Endothelial cell of hepatic sinusoid (primary cell): Measurements from ENCODE around the gene ICAM1.
"Not testable (repeated sequence)": the region's sequence is repeated elsewhere in the genome, so short reads cannot be mapped to it uniquely, and the experiment has no call there.

Experiments used
- in situ Hi-C: cut with HindIII; loops from 2 replicates; pipeline ENCODE4 v1.10.0; 2017; ENCODE audit warnings: low sequenced_read_pairs

Gene ICAM1

DNA sequence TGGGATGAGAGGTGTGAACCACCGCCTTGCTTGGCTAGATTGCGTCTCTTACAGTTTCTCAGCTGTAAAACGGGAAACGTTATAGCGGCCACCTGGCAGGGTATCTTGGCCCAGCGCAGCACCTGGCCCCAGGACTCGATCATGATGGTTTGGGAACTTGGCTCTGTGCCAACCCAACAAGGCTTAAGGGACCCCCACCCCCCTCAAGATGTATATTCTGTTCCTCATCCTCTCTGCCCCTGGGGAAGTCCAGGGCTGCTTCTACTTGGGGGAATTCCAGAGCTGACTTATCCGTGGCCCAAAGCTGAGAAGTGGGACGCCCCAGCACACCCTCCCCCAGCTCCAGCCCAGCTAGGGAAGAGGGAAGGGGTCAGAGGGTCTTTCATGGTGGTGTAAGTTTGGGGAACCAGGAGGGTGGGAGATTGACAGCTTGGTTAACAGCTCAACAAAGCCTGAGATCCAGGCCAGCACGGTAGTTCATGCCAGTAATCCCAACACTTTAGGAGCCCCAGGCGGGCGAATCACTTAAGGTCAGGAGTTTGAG lies 695 bp downstream of the ICAM1 start:
- in situ Hi-C loops = no loop called here

DNA sequence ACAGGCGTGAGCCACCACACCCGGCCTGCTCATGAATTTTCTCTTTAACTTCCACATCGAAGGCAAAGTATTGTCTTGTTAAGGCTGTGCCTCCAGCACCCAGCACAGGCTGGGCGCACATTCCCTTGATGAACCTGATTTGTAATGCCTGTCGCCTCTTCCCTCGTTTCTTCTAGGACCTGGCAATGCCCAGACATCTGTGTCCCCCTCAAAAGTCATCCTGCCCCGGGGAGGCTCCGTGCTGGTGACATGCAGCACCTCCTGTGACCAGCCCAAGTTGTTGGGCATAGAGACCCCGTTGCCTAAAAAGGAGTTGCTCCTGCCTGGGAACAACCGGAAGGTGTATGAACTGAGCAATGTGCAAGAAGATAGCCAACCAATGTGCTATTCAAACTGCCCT lies 3.7 kb downstream of the ICAM1 start:
- in situ Hi-C loops = no loop called here

DNA sequence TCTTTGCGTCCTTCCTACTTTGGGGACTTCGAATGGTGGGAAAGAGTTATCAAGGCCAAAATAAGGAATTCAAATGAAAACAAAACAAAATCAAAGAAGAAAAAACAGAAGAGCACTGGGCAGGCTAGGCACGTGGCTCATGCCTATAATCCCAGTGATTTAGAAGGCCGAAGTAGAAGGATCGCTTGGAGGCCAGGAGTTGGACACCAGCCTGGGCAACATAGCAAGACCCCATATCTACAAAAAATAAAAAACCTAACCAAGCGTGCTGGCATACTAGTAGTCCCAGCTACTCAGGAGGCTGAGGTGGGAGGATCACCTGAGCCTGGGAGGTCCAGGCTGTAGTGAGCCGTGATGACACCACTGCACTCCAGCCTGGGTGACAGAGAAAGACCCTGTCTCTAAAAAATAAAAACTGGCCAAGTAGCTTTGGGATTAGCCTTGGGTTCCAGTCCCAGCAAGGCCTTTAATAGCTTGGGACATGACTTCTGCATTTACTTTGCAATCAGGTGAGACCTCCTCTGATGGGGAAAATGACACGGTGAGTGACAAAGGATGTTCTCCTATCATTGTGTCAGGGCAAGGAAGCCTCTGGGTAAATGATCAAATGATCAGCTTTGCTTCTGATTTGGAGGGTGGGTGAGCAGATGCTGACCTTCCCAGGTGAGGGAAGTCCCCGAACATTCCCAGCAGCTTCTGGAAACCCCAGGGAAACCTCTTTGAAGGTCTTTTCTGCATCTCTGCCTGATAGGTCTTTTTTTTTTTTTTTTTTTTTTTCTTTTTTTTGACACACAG lies 7.1 kb downstream of the ICAM1 start:
- in situ Hi-C loops = no loop called here

DNA sequence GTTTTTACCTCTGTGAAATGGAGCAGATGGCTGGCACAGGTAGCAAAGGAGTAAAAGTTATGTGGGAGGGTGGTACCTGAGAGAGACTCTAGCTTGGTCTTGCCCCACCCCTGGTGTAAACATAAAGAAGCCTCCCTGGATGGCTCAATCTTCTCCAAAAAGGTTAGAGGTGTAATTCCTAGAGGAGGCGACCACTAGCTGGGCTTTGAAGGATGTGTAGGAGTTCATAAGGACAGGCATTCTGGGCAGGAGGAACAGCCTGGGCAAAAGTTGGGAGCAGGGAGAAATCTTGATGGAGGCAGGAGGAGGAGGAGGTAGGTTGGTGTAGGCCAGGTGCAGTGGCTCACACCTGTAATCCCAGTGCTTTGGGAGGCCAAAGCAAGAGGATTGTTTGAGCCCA lies 8.0 kb downstream of the ICAM1 start:
- in situ Hi-C loops = no loop called here

DNA sequence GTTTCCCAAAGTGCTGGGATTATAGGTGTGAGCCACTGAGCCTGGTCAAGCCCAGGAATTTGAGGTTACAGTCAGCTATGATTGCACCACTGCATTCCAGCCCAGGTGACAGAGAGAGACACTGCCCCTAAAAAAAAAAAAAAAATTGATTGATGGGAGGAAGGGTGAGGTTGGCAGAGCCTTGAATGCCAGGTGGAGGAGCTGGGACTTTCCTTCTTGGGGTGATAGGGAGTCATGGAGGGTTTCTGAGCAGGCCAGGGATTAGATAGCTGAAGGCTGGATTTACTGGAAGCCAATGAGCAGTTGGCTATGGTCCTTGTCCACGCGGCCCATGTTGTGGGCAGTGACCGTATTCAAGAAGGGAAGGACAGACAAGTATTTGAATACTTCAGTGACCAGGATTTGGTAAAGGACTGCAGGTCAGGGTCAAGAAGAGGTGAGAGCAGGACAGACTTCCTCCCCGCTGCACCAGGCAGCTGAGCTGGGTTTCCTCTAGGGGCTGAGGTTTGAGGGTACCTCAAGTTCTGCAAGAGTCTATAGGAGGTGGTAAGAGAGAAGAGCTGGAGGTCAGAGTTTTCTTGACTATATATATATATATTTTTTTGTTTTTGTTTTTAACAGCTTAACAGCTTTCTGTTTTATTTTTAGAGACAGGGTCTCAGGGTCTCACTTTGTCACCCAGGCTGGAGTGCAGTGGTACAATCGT lies 9.0 kb downstream of the ICAM1 start:
- in situ Hi-C loops = no loop called here

DNA sequence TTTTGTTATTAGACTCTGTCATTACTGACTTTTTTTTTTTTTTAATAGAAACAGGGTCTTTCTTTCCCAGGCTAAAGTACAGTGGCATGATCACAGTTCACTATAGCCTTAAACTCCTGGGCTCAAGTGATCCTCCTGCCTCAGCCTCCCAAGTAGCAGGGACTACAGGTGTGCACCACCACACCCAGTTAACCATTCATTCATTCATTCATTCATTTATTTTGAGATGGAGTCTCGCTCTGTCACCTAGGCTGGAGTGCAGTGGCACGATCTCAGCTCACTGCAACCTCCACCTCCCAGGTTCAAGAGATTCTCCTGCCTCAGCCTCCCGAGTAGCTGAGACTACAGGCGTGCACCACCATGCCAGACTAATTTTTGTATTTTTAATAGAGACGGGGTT lies 11.1 kb downstream of the ICAM1 start:
- in situ Hi-C loops = not testable (repeated sequence)

DNA sequence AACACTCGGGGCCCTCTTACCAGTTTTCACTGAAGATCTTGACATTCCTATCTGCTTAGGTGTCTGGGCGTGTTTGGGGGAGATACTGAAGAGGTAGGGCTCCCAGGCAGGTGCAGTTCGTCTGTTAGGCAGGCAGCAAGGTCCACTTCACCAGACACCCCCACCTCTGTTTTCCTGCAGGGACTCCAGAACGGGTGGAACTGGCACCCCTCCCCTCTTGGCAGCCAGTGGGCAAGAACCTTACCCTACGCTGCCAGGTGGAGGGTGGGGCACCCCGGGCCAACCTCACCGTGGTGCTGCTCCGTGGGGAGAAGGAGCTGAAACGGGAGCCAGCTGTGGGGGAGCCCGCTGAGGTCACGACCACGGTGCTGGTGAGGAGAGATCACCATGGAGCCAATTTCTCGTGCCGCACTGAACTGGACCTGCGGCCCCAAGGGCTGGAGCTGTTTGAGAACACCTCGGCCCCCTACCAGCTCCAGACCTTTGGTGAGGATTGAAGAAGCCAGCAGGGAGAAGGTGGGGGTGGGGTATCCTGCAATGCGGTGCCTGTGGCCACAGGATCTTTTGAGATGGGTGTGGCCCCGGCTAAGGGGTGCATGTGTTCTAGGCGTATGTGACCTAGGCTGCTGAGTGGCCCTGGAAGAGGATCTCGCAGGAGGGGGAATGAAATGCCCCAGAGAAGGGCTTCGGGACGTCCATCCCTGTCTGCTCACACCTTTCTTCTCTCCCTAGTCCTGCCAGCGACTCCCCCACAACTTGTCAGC lies 12.6 kb downstream of the ICAM1 start:
- in situ Hi-C loops = no loop called here

DNA sequence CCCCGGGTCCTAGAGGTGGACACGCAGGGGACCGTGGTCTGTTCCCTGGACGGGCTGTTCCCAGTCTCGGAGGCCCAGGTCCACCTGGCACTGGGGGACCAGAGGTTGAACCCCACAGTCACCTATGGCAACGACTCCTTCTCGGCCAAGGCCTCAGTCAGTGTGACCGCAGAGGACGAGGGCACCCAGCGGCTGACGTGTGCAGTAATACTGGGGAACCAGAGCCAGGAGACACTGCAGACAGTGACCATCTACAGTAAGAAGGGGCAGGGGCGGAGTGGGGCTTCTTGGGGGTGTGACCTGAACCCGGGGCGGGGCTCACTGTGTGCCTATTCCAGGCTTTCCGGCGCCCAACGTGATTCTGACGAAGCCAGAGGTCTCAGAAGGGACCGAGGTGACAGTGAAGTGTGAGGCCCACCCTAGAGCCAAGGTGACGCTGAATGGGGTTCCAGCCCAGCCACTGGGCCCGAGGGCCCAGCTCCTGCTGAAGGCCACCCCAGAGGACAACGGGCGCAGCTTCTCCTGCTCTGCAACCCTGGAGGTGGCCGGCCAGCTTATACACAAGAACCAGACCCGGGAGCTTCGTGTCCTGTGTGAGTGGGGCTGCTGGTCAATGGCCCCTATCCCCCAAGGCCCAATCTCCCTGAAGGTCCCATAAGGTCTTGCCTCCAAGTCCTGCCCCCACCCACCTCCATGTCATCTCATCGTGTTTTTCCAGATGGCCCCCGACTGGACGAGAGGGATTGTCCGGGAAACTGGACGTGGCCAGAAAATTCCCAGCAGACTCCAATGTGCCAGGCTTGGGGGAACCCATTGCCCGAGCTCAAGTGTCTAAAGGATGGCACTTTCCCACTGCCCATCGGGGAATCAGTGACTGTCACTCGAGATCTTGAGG lies 13.4 kb downstream of the ICAM1 start:
- in situ Hi-C loops = no loop called here

DNA sequence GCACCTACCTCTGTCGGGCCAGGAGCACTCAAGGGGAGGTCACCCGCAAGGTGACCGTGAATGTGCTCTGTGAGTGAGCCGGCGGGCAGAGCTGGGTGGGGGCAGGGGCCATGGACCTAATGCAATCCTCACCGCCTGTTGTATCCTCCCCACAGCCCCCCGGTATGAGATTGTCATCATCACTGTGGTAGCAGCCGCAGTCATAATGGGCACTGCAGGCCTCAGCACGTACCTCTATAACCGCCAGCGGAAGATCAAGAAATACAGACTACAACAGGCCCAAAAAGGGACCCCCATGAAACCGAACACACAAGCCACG lies 14.0 kb downstream of the ICAM1 start:
- in situ Hi-C loops = loop anchor here (5.0 kb wide), 2 partner anchors 72 to 117 kb away; partner anchors contain the start of gene CDC37

DNA sequence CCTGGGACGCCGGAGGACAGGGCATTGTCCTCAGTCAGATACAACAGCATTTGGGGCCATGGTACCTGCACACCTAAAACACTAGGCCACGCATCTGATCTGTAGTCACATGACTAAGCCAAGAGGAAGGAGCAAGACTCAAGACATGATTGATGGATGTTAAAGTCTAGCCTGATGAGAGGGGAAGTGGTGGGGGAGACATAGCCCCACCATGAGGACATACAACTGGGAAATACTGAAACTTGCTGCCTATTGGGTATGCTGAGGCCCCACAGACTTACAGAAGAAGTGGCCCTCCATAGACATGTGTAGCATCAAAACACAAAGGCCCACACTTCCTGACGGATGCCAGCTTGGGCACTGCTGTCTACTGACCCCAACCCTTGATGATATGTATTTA lies 14.5 kb downstream of the ICAM1 start:
- in situ Hi-C loops = loop anchor here (5.0 kb wide), 2 partner anchors 72 to 117 kb away; partner anchors contain the start of gene CDC37

DNA sequence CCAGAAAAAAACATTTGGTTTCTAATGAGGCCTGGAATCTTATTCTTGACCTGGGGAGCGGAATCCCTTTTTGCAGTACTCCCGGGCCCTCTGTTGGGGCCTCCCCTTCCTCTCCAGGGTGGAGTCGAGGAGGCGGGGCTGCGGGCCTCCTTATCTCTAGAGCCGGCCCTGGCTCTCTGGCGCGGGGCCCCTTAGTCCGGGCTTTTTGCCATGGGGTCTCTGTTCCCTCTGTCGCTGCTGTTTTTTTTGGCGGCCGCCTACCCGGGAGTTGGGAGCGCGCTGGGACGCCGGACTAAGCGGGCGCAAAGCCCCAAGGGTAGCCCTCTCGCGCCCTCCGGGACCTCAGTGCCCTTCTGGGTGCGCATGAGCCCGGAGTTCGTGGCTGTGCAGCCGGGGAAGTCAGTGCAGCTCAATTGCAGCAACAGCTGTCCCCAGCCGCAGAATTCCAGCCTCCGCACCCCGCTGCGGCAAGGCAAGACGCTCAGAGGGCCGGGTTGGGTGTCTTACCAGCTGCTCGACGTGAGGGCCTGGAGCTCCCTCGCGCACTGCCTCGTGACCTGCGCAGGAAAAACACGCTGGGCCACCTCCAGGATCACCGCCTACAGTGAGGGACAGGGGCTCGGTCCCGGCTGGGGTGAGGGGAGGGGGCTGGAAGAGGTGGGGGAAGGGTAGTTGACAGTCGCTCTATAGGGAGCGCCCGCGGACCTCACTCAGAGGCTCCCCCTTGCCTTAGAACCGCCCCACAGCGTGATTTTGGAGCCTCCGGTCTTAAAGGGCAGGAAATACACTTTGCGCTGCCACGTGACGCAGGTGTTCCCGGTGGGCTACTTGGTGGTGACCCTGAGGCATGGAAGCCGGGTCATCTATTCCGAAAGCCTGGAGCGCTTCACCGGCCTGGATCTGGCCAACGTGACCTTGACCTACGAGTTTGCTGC lies 16.1 kb downstream of the ICAM1 start, which contains the start of gene ICAM4:
Gene ICAM4, plus strand, starts transcription at position 153 of the 935 bp plus-strand sequence. Its CDS starts 58 bp downstream, at position 211.
- in situ Hi-C loops = loop anchor here (5.0 kb wide), 2 partner anchors 70 to 115 kb away; partner anchors contain the start of gene CDC37

DNA sequence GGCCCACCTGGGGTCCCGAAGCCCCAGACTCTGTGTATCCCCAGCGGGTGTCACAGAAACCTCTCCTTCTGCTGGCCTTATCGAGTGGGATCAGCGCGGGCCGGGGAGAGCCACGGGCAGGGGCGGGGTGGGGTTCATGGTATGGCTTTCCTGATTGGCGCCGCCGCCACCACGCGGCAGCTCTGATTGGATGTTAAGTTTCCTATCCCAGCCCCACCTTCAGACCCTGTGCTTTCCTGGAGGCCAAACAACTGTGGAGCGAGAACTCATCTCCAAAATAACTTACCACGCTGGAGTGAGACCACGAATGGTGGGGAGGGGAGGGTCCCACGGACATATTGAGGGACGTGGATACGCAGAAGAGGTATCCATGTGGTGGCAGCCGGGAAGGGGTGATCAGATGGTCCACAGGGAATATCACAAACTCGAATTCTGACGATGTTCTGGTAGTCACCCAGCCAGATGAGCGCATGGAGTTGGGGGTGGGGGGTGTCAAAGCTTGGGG lies 17.8 kb downstream of the ICAM1 start:
- in situ Hi-C loops = loop anchor here (5.0 kb wide), 2 partner anchors 69 to 114 kb away; partner anchors contain the start of gene CDC37

DNA sequence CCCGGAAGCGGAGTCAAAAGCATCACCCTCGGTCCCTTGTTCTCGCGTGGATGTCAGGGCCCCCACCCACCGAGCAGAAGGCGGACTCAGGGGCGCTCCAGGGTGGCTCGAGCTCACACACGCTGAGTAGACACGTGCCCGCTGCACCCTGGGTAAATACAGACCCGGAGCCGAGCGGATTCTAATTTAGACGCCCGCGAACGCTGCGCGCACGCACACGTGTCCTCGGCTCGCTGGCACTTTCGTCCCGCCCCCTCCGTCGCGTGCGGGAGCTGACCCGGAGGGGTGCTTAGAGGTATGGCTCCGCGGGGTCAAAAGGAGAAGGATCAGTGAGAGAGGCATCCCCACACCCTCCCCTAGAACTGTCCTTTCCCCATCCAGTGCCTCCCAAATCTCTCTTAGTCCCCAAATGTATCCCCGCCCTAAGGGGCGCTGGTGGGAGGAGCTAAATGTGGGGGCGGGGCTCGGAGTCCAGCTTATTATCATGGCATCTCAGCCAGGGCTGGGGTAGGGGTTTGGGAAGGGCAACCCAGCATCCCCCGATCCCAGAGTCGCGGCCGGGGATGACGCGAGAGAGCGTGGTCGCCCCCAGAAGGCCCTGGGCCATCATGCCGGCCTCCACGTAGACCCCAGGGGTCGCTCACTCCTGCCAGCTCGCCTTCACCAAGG lies 18.4 kb downstream of the ICAM1 start:
- in situ Hi-C loops = loop anchor here (5.0 kb wide), 2 partner anchors 68 to 113 kb away; partner anchors contain the start of gene CDC37

DNA sequence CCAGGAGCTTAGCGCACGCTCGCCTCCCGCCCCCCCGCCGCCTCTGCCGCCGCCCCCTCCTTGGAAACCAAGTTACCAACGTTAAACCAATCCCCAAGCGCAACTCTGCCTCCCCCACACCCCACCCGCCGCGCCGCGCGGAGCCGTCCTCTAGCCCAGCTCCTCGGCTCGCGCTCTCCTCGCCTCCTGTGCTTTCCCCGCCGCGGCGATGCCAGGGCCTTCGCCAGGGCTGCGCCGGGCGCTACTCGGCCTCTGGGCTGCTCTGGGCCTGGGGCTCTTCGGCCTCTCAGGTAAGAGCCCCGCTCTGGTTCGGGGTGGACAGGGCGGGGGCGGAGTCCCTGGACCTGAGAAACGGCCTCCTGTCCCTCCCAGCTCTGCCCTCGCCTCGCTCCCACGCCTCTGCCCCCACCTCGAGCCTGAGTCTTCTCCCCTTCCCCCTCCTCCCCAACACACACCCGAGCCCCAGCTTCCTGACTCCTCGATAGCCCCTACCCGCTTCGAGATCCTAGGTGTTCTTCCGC lies 19.0 kb downstream of the ICAM1 start, which contains the start of gene ICAM5:
Gene ICAM5, plus strand, starts transcription at position 117 of the 521 bp plus-strand sequence. Its CDS starts 92 bp downstream, at position 209.
- in situ Hi-C loops = loop anchor here (5.0 kb wide), 2 partner anchors 67 to 112 kb away; partner anchors contain the start of gene CDC37

DNA sequence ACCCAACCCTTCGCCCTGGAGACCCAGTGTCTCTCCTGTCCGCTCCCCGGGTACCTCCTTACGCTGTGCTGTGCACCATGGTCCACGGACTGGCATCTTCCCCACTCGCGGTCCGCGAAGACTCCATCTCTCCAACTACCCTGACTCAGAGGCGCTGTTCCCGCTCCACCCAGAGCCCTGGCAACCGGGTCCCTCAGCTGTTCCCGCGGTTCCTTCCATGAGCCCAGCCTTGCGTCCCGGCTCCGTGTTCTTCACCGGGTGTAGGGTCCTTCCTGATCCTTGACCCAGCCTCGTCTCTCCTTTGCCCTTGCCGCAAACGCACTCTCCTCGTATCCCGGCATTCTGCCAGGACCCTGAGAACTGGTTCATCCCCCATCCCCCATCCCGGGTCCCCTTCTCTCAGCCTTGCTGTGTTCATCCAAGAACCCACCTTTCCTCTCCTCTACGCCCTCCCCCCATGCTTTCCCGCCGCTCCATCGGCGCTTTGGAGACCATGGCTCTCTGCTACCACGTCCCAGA lies 19.5 kb downstream of the ICAM1 start:
- in situ Hi-C loops = no loop called here

DNA sequence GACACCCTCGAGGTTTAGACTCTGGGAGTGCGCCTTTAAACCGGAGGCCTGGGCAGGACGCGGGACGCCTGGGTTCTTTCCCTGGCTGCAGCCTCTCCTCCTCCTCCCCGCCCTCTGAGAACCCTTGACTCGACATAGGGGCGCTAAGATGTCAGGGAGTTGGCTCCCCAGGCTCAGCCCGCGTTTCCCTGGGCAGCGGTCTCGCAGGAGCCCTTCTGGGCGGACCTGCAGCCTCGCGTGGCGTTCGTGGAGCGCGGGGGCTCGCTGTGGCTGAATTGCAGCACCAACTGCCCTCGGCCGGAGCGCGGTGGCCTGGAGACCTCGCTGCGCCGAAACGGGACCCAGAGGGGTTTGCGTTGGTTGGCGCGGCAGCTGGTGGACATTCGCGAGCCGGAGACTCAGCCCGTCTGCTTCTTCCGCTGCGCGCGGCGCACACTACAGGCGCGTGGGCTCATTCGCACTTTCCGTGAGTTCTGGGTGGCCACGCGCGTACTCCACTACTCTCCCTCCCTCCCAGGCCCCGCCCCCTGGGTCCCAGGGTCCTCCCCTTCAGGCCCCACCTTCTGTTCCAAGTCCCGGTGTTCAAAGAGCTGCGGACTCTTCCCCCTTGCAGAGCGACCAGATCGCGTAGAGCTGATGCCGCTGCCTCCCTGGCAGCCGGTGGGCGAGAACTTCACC lies 20.1 kb downstream of the ICAM1 start:
- in situ Hi-C loops = no loop called here
